NCI-H2227 (cell line): ENCODE data around the gene STK25.
A peak's percentile ranks its signal among the peaks of the same experiment; 100 is the strongest.
"Not testable (repeated sequence)": the region's sequence is repeated elsewhere in the genome, so short reads cannot be mapped to it uniquely, and the experiment has no call there.

Experiments
- DNase-seq: peaks from one replicate; lab custom pipeline; 2025; ENCODE audit not compliant: unreplicated experiment; lab: John Stamatoyannopoulos, UW

Gene STK25

DNA sequence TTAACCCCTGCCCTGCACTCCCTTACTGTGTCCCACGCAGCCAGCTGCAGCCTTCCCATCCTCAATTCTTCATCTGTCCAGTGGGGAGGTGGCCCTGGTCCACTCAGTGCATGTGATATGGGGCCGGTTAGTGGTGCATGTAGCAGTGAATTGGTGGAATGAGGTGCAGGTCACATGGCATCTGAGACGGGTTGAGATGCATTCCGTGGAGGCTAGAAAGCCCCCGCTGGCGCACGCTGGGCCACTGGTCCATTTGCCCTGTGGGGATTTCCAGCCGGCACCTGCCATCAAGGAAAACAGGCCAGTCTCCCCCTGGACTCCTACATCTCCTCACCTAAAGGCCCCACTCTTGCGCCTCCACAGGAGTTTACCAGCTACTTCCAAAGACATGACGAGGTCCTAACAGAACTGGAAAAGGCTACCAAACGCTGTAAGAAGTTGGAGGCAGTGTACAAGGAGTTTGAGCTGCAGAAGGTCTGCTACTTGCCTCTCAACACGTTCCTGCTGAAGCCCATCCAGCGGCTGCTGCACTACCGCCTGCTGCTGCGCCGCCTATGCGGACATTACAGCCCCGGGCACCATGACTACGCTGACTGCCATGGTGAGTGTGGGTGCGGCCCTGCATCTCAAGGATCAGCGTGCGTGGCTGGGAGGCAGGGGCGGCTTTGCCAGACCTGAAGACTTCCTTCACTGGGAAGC, 40.5 kb downstream of the STK25 start:
- no peak for DNase-seq

DNA sequence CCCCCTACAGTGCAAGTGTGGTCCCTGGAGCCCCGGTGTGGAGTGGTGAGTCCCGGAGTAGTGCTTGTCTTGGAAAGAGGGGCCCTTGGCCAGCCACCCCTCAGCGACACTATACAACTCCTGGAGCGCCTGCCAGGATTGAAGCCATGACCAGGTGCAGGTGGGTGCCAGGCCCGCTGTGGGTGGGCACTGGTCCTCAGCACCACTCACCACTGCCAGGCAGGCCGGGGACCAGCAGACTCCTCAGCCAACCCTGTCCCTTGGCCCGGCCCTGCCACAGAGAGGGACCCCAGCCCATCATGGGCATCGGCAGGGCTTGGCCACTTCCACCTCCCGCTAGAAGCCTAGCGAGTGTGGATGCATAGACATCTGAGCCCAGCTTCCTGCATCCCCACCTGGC, 42.2 kb downstream of the STK25 start:
- DNase-seq, result no peak

DNA sequence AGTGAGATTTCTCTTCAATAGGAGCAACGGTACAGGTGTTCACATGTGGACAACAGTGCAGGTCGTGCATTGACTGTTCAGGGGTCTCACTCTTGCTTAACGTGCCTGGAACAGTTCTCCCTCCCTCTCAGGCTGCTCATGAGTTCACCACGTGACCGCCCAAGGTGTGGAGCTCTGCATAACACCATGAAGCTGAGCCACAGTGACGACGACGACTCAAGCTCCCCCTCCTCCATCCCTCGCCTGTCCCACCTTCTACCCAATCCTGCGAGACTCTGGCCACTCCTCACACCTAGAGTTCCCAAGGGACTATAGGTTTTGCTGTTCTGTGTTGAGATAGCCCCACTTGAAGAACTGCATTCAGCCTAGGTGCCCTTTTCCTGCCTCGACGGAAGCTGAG, 42.8 kb downstream of the STK25 start:
- DNase-seq, result no peak

DNA sequence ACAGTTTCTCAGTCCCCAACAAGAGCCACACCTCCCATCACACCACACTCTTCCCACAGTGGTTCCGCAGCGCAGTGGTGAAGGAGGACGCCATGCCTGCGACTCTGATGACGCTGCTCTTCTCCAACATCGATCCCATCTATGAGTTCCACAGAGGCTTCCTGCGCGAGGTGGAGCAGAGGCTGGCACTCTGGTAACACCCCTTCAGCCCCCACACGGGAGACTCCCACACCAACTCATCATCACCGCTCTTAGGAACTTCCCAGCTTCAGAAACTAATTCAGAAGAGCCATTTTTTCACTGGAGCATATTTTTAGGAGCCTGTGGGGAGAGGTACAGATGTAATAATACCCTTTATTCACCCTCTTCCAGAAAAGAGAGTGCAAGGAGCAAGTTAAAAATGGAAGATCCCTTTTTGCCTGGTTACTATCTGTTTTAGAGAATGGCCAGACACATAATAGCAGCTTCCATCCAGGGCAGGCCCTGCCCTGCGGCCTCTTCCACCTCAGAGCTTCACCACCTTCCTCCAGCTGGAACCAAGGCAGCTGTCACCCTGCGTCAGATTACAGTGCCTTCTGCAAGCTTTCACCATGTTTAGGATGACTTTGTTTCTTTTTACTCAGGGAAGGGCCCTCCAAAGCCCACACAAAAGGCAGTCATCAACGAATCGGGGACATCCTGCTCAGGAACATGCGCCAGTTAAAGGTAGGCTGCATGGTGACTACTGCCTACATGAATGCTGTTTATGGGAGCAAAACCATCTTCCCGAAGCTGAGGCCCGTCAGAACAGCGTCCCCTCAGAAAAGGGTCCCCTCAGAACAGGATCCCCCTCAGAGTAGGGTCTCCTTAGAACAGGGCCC, 44.9 kb downstream of the STK25 start:
- DNase-seq, result no peak

DNA sequence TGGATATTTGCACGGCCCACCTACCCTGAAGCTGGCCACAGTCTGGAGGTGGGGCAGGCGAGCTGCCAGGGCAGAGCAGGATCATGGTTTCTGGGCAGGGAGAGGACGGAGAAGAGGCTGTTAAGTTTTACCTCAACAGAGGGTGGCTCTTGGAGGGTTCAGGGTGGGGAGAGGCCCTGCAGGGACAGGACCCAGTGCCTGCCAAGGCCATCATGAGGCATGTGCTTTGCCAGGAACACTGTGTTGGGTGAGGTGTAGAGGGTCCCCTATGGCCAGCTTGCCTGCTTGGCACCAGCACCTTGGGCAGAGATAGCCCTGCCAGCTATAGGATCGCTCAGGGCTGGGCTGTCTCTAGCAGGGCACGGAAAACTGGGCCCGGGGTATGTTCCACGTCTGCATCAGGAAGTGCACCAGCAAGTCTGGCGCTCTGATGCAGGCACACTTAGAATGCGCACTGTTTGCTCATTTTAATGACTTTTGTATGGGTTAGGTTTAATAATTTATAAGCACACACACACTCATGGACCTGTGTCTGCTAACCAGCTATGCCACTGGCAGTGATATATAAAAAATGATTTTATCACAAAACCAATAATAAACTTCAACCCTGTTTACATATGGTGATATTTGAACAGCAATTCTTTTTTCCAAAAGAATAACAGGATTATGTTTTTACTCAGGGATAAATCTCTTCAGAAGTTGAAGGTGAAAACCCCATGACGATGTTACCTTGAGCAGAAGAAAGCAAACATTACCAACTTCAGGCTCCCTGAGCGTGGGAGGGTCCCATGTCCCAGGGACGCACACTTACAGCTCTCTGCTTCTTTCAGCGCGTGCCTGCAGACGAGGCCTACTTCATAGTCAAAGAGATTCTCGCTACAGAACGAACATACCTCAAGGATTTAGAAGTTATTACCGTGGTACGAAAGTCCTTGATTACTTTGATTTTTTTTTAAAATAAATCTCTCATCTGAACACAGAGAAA, 46.4 kb downstream of the STK25 start:
- no peak for DNase-seq

DNA sequence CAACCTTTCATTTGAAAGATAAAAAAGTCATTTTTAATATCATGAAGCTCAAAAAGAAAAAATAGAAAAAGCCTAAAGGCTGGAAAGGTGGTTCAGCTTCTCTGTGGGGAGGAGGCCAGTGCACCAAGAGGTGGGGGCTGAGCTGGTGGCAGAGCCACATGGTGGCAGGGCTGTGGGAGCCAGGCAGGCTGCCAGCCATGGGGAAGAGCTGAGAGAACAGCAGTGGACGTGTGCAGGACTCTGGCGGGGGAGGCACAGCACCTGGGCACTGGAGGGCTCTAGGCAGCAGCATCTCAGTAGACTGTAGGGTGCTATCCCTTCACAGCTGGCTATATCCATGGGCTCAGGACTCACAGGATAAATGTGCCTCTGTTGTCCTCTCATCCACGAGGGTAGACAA, 47.8 kb downstream of the STK25 start:
- no peak for DNase-seq

DNA sequence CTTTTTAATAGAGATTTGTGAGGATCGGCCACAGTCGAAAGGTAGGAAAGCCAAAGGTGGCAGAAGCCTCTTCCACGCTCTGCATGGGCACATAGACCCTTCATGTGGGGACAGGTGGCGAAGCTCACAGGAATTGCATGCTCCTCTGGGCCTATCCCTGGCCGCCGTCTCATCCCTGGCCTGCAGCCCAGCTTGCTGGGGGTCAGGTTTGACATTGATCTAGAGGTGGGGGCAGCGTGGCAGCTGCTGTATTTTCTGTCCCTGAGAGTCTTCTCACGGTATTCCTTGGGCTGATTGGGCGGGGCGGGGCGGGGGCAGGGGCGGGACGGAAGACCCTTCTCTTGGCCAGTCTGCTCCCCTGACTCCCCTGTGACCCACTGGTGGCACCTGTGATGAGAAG, 48.9 kb downstream of the STK25 start:
- DNase-seq, result no peak

DNA sequence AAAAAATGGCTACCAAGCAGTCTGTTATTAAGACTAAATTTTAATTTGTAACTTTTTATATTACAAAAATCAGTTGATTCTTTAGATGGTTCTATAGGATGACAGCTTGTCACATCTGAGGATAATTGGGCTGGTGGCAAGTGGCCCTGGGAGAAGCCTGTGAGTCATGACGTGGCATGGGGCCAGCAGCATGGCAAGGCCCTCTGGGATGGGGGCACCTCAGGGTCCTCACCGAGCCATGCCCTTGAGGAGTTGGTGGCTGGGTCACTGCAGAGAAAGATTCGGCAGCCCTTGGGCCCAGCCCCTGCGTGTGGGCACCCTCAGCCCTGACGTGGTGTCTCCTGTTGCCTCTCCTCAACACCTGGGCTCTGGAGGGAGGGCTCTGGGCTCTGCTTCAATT, 49.7 kb downstream of the STK25 start:
- no peak for DNase-seq

DNA sequence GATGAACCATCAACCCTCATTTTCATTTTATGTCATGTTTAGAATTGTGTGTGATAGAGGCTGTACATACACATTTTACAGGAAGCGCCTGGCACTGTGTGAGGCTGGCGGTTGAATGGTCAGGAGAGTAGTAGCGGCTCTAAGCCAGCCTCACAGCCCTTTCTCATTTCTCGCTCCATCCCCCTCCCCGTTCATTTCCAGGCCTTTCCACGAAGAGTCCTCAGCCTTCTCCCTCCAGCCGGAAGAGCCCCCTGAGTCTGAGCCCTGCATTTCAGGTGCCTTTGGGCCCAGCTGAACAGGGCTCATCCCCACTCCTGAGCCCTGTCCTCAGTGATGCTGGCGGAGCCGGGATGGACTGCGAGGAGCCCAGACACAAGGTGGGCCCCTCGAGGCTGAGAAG, 51.8 kb downstream of the STK25 start:
- no peak for DNase-seq

DNA sequence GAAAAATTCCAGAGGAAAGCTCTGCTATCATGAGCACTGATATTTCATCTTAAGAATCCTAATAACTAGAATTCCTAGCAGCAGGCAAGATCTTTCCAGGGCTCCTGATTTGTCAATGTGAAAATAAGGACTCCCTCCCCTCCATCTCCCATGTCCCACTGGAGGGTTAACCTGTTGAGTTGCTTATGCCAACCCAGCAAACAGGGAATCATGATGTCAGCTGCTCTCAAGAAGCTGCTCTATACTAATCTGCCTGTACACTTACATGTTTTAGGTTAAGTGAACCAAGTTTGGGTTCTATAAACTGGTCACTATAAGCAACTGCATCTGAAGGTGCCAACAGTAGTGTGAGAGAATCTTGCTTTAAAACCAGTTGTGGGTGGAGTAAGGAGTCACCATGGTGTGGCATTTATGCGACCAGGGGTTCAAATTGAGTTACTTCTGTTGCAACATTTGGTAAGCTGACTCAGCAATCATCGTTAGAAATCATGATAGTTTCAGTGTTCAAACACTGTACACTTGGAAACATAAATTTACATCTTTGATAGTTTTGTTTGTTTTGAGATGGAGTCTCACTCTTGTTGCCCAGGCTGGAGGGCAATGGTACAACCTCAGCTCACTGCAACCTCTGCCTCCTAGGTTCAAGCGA, 53.4 kb downstream of the STK25 start:
- no peak for DNase-seq

DNA sequence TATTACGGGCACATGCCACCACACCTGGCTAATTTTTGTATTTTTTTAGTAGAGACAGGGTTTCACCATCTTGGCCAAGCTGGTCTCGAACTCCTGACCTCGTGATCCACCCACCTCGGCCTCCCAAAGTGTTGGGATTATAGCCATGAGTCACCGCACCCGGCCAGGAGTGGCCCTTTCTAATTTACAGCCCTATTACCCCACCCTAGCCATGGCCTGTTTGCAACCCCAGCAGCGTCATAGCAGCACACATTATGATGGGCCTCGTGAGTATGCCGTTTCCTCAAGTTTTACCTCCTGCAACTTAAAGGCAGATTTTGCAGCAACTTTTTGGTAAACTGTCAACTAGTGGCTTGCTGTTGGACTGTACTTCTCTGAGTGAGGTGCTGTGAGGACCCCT, 54.5 kb downstream of the STK25 start:
- not testable (repeated sequence) for DNase-seq

DNA sequence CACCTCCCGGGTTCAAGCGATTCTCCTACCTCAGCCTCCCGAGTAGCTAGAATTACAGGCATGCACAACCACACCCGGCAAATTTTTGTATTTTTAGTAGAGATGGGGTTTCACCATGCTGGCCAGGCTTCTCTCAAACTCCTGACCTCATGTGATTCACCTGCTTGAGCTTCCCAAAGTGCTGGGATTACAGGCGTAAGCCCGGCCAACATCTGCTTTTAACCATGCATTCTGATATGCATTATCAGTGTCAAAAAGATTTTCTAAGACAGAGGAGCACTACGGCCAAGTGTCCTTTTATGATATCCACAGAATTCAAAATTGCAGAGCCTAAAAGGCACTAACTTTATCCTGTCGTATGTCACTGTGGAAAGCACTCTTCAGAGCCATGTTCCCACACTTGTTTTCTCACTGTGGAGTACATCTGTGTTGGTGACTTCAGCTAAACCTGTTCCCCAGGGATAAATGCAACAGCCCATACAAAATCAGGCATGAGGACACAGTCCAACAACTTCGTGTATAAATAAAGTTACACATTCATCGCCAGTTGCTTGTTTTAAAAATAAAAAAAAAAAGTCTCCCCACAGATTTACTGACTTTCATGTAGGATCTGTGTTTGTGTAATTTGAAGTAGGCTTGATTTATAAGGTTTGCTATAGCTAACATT, 56.4 kb downstream of the STK25 start:
- no peak for DNase-seq

DNA sequence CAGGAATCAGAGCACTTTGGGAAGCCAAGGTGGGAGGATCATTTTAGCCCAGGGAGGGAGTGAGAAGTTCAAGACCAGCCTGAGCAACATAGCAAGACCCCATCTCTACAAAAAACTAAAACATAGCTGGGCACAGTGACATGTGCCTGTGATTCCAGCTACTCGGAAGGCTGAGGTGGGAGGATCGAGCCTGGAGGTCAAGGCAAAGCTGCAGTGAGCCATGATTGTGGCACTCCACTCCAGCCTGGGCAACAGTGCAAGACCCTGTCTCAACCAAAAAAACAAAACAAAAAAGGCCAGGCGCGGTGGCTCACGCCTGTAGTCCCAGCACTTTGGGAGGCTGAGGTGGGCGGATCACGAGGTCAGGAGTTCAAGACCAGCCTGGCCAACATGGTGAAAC, 58.3 kb downstream of the STK25 start:
- DNase-seq, result not testable (repeated sequence)

DNA sequence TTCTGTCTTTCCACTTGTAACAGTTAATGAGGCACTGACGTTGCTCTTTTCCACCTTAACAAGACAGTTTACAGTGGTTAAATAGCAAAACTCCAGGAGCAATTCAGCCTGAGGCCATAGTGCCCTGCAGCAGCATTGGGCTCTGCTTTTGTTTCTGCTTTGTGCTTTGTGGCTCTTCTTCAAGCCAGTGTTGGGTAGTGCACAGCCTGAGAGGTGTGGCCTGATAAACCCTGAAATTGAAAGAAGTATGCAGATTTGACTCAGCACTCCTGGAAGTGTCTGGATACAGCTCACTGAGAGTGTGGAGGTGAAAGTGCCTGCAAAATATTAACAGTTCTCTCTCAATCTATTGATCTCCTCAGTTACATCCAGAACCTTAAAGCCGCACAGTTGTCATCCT, 63.0 kb downstream of the STK25 start:
- DNase-seq, result no peak

DNA sequence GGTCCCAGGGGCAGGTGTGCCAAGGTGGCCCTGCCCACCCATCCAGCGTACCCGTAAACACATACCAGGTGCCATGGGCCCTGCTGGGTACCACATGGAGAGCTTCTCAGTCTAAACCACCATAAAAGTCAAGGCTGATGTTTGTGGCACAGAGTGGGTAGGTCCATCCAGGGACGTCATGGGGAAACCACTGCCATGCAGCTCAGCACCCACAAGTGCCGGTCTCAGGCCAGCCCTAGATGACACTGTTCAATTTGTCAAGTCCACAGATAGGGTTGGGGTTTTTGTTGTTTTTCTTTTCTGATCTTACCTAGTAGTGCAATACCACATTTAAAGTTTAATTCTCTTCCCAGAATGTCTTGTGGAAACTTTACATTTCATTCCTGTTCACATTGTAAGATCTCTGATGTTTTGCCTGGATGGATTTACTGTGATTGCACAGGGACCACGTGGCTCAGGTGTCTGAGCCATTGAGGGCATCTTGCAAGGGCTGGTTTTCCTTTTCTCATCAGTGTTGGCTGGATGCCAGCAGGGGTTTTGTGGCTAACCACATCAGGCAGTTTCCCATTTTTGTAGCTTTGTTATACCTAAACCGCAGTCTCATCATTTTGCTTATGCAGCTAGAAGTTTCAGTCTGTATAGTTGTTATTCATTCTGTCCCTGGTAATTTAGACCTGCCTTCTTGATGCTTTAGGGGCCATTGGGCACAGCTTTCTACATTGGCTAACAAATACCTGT, 64.7 kb downstream of the STK25 start:
- peak; percentile 28 for DNase-seq
